ENCODE results near the gene HDAC4. TPM values are rescaled to one million over a fixed set of nuclear protein-coding genes. Genes with fewer than 3 reads are reported as not detected.

The HDAC4 gene
- total RNA-seq, 1 donor from 2014 or later = 76.6 TPM

DNA sequence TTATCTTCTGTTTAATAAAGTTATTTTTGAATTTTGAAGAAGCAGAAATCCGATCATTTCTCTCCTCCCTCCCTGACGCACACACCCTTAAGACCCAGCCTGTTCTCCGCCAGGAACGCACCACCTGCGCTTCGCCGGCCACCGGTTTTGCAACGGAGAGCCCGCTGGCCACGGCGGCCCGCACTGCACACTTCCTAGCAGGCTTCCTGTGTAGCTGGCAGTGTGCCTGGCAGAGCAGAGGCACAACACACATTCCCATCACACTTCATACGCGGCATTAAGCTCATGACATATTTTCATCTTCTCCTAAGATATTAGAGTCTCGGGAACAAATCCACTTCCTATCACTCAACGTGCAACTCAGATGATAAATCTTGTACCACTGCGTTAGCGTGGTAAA lies 148.0 kb downstream of the HDAC4 start:
- H3K36me3 ChIP-seq = no peaks in the 10 kb centered on the region
- H3K4me1 ChIP-seq = peaks cover 14% of the 10 kb centered on the region
- no peak for DNase-seq (ENCODE audit: extremely low spot score in 2 of 2)
- TF ChIP-seq, protein P1, sequence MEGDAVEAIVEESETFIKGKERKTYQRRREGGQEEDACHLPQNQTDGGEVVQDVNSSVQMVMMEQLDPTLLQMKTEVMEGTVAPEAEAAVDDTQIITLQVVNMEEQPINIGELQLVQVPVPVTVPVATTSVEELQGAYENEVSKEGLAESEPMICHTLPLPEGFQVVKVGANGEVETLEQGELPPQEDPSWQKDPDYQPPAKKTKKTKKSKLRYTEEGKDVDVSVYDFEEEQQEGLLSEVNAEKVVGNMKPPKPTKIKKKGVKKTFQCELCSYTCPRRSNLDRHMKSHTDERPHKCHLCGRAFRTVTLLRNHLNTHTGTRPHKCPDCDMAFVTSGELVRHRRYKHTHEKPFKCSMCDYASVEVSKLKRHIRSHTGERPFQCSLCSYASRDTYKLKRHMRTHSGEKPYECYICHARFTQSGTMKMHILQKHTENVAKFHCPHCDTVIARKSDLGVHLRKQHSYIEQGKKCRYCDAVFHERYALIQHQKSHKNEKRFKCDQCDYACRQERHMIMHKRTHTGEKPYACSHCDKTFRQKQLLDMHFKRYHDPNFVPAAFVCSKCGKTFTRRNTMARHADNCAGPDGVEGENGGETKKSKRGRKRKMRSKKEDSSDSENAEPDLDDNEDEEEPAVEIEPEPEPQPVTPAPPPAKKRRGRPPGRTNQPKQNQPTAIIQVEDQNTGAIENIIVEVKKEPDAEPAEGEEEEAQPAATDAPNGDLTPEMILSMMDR (IDR thresholded peaks at IDR 0.05) = no peak
- TF ChIP-seq POLR2AphosphoS5 (IDR thresholded peaks at IDR 0.05; ENCODE audit: insufficient read depth in 1 of 2, low read depth in 1 of 2) = peak in 1 of 2 donors; percentile 49
- H3K27me3 ChIP-seq = no peaks in the 10 kb centered on the region
- H3K9me3 ChIP-seq = peaks cover under 1% of the 10 kb centered on the region
- intact Hi-C loops (cut with DNase I) = no loop called here
- H3K27ac ChIP-seq = no peak overlapping the region
- H3K4me3 ChIP-seq = no peak overlapping the region

DNA sequence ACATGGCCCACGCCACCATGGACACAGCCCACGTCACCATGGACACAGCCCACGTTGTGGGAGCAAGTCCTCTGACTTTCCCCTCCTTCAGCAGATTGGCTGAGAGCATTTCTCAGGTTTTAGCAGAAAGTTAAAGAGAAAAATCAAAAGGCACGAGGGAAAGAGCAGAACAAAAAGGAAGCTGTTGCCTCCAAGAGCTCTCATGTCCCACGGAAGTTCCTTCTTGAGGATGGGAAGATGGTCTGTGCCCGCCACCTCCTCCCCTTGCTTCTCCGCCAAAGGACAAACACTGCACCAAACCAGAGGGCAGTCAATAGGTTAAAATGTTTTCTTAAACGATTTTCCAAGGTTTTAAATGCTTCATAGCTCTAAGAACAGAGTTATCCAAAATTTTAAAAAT lies 148.4 kb downstream of the HDAC4 start:
- Histone ChIP-seq H3K27ac (no peak overlapping the region), H3K27me3 (no peaks in the 10 kb centered on the region), H3K9me3 (no peaks in the 10 kb centered on the region), H3K36me3 (no peaks in the 10 kb centered on the region), H3K4me3 (no peak overlapping the region), H3K4me1 (peaks cover 18% of the 10 kb centered on the region)
- TF ChIP-seq POLR2A (IDR thresholded peaks at IDR 0.05) (no peak), POLR2AphosphoS5 (IDR thresholded peaks at IDR 0.05; ENCODE audit: insufficient read depth in 1 of 2, low read depth in 1 of 2) (no peak)
- TF ChIP-seq, protein P1 (IDR thresholded peaks at IDR 0.05) = no peak
- DNase-seq (ENCODE audit: extremely low spot score in 2 of 2) = no peak
- intact Hi-C loops (cut with DNase I) = no loop called here

DNA sequence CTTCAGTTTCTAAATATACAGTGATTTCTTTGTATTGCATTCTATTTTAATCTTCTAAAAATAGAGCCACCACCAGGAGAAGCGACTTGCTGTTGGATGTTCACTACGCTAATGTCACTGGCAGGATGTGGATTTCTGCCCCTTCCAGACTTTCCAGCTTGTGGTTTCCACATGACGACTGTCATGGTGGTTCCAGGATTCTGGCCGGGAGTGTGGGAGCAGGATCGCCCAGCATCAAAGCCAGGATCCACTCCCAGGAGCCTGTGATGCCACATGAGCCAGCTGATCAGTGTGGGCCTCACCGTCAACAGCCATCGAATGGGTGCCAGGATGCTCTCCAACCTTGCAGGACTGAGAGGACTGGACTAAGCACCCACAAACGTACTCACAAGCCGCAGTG lies 148.8 kb downstream of the HDAC4 start:
- Histone ChIP-seq H3K4me1 (peaks cover 22% of the 10 kb centered on the region), H3K27ac (no peak overlapping the region), H3K9me3 (no peaks in the 10 kb centered on the region), H3K27me3 (no peaks in the 10 kb centered on the region), H3K4me3 (no peak overlapping the region), H3K36me3 (no peaks in the 10 kb centered on the region)
- intact Hi-C loops (cut with DNase I) = no loop called here
- TF ChIP-seq POLR2AphosphoS5 (IDR thresholded peaks at IDR 0.05; ENCODE audit: insufficient read depth in 1 of 2, low read depth in 1 of 2) = no peak
- TF ChIP-seq POLR2A (IDR thresholded peaks at IDR 0.05) = no peak
- TF ChIP-seq, protein P1 (IDR thresholded peaks at IDR 0.05) = no peak
- DNase-seq (ENCODE audit: extremely low spot score in 2 of 2) = no peak

DNA sequence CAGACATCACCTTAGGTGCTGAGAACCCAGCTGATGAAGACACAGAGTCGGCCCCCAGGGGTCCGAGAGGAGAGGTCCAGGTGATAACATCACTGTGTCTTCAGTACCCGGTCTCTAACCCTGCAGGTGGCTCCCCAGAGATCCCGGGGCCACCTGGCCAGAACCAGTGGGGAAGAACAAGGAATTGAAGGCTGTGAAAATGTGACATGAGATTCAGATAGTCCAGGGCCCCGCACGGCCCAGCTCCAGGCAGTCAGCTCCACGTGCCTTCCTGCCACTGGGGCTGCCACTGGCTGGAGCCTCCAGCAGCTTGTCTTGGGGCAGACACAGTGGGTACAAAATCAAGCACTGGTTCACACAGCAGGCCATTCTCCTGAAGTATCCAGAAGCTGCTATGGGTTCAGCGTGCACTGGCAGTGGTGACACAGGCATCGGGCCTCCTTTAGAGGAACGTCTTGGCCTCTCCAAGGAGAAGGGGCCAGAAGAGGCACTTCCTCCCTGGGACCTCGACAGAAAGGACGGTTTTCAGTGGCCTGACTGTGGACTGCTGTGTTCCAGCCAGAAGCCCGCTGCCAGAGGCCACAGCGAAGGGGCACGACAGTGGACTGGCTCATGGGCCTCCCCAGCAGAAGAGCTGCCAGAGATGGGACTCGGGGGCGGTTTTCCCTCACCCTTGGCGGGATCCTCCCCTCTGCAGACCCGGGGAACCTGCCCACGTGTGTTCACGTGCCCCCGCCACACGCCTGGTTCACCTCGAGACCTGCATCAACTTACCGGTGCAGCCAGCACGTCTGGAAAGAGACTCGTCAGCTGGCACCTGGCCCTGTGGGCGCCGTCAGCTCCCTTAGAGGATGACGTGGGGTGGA lies 150.4 kb downstream of the HDAC4 start:
- no peak for DNase-seq (ENCODE audit: extremely low spot score in 2 of 2)
- H3K9me3 ChIP-seq = no peaks in the 10 kb centered on the region
- H3K36me3 ChIP-seq = no peaks in the 10 kb centered on the region
- TF ChIP-seq POLR2A (IDR thresholded peaks at IDR 0.05) = no peak
- TF ChIP-seq, protein P1 (IDR thresholded peaks at IDR 0.05) = no peak
- TF ChIP-seq POLR2AphosphoS5 (IDR thresholded peaks at IDR 0.05; ENCODE audit: insufficient read depth in 1 of 2, low read depth in 1 of 2) = no peak
- H3K4me1 ChIP-seq = peaks cover 37% of the 10 kb centered on the region
- peak overlapping the region; percentile 22 for H3K27ac ChIP-seq
- no peaks in the 10 kb centered on the region for H3K27me3 ChIP-seq
- intact Hi-C loops (cut with DNase I) = no loop called here
- H3K4me3 ChIP-seq = no peak overlapping the region

DNA sequence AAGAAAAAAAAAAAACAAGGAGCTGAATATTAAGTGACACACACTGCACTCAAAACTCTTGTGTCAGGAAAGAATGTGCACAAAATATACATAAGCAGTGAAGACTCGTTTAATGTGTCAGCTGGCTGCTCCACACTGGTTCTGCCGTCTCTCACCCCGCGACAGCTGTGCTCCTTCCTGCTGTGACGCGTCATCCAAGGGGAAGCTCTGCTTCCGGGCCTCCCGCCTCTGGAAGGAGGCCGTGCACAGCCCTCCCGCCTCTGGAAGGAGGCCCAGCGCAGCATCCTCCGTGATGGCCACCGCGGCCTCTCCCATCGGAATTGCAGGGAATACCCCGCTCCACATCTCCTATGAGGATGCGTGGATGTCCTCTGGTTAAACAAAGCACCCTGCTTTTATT lies 151.0 kb downstream of the HDAC4 start:
- Histone ChIP-seq H3K9me3 (no peaks in the 10 kb centered on the region), H3K36me3 (no peaks in the 10 kb centered on the region), H3K27ac (no peak overlapping the region), H3K27me3 (no peaks in the 10 kb centered on the region), H3K4me1 (peaks cover 37% of the 10 kb centered on the region), H3K4me3 (no peak overlapping the region)
- no peak for DNase-seq (ENCODE audit: extremely low spot score in 2 of 2)
- peak in 1 of 2 donors; percentile 66 for TF ChIP-seq POLR2AphosphoS5 (IDR thresholded peaks at IDR 0.05; ENCODE audit: insufficient read depth in 1 of 2, low read depth in 1 of 2)
- TF ChIP-seq, protein P1 (IDR thresholded peaks at IDR 0.05) = no peak
- no peak for TF ChIP-seq POLR2A (IDR thresholded peaks at IDR 0.05)
- intact Hi-C loops (cut with DNase I) = no loop called here
